Smooth muscle cell of bladder (primary cell): ENCODE results near the gene STYX. TPM values are rescaled to one million over a fixed set of nuclear protein-coding genes. Genes with fewer than 3 reads are reported as not detected.

Experiments used
- total RNA-seq: library from RNA; depleted of rRNA; stranded (reverse); fragments of >200 nt; gene quantifications from 2 replicates; pipeline ENCODE4 v1.2.3, GENCODE V29; 2014

Gene STYX, protein sequence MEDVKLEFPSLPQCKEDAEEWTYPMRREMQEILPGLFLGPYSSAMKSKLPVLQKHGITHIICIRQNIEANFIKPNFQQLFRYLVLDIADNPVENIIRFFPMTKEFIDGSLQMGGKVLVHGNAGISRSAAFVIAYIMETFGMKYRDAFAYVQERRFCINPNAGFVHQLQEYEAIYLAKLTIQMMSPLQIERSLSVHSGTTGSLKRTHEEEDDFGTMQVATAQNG
- 12.4 and 13.7 TPM in 2 replicates for total RNA-seq

GRCh38 chr14:52729925-52730708 is at the start of gene STYX:
TSS of gene STYX (plus strand) at chr14:52730166. CDS start at chr14:52730475, 309 bp downstream.

GRCh38 chr14:52695481-52696091 is 34.4 kb upstream of the STYX start, which contains the start of gene ERO1A:
TSS of gene ERO1A (minus strand) at chr14:52695558. CDS start at chr14:52695481, 77 bp downstream.

DNA sequence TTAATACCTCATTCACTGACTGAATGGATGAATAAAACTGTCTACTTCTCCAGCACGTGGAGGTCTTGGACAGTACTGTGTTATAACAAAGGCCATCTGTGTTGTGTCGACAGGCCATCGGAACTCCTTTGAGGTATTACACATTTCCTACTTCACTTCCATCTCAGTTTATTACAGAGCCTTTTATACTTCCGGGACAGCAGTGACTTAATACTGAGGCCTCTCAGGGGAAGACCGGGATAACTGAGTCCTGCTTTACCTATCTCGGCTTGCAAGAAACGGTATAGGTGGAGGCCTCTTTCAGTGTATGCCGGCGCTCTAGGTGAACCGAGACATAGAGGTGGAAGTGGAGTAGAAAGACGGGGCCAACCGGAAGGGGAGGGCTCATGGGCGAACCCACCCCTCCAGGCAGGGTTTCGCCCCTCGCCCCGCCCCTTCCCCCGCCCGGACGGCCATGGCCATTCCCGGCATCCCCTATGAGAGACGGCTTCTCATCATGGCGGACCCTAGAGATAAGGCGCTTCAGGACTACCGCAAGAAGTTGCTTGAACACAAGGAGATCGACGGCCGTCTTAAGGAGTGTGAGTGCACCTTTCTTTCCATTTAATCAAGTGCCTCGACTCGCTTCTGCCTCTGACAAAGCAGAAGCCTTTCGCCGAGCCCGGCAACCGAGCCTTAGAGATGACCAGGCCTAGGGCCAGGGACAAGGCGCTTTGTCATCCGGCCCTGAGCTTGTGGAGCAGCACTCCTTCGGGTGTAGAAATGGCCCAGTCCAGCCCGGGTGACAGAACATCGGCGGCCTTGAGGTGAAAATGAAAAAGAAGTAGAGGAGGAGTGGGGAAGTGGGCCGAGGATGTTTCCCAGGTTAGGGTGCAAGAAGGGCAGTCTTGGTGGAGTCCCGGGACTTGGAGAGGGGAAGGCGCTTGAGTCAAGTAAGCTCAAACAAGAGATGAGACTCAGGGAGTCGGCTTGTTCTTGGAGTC is 23.0 kb upstream of the STYX start, which contains the start of gene PSMC6:
TSS of gene PSMC6 (plus strand) at position 477 of the 983 bp plus-strand sequence. CDS start at position 497, 20 bp downstream.

GRCh38 chr14:52791223-52792096 is 61.5 kb downstream of the STYX start, which contains the start of gene GNPNAT1:
TSS of gene GNPNAT1 (minus strand) at chr14:52791607. CDS start at chr14:52784650, 6,957 bp downstream.

Other genes with a start within 250 kb of the STYX start
- 1.1 and 2.0 TPM in 2 replicates for gene TXNDC16, start 177.7 kb upstream of the STYX start, total RNA-seq
- gene GPR137C, start 177.3 kb upstream of the STYX start, total RNA-seq = 0.09 and 0.14 TPM in 2 replicates
- gene ERO1A, start 34.6 kb upstream of the STYX start, total RNA-seq = 44.2 and 79.0 TPM in 2 replicates
- gene PSMC6, start 23.0 kb upstream of the STYX start, total RNA-seq = 86.5 and 100 TPM in 2 replicates
- gene GNPNAT1, start 61.4 kb downstream of the STYX start, total RNA-seq = 18.3 and 21.6 TPM in 2 replicates
- 118 and 135 TPM in 2 replicates for gene FERMT2, start 220.9 kb downstream of the STYX start, total RNA-seq